ENCODE data around the gene DNAAF8. TPM values are rescaled to one million over a fixed set of nuclear protein-coding genes. Genes with fewer than 3 reads are reported as not detected.

DNAAF8 gene
- total and polyA plus RNA-seq, 2 of the 4 experiments (the other 2 are of a cell fraction): 0.54 to 1.7 TPM

GRCh38 chr16:4709481-4709880, 24.9 kb upstream of the DNAAF8 start:
- Histone ChIP-seq H4K20me1 (ENCODE audit: insufficient read depth, low read length) (peaks cover 10% of the 10 kb centered on the region; the same call in 1 of the 2 replicates), H3K14ac (replicated peaks; ENCODE audit: low read depth, low read length) (no peak overlapping the region), H4K91ac (ENCODE audit: insufficient read depth, low read depth, low read length) (no peak overlapping the region), H3K4me2 (ENCODE audit: low read depth, low read length) (no peak overlapping the region), H2BK5ac (ENCODE audit: low read depth, low read length, poor library complexity, severe bottlenecking) (peak overlapping the region; percentile 36), H2AK9ac (replicated peaks; ENCODE audit: low read depth, low read length, poor library complexity) (no peak overlapping the region), H3K4ac (ENCODE audit: low read depth, low read length) (no peak overlapping the region), H3K23ac (ENCODE audit: low read depth, low read length) (no peak overlapping the region), H3K9me3 (ENCODE audit: control insufficient read depth, insufficient read depth, low read length) (no peaks in the 10 kb centered on the region), H3K36me3 (ENCODE audit: control insufficient read depth, insufficient read depth, low read length) (peaks cover 34% of the 10 kb centered on the region), H3K27me3 (ENCODE audit: control insufficient read depth, insufficient read depth, low read length) (no peaks in the 10 kb centered on the region), H2BK20ac (ENCODE audit: low read depth, low read length) (no peak overlapping the region), H3K4me3 (ENCODE audit: insufficient read depth, low read depth, low read length) (no peak overlapping the region), H2BK15ac (ENCODE audit: low read depth, low read length) (no peak overlapping the region), H3K18ac (ENCODE audit: low read depth, low read length) (no peak overlapping the region), H3K79me1 (ENCODE audit: low read depth in 1 of 2, low read length in 2 of 2) (peaks cover 3 to 26% of the 10 kb centered on the region in 2 experiments; a peak in 2 of 4 replicates), H4K5ac (ENCODE audit: low read depth, low read length) (no peak overlapping the region), H3K27ac (ENCODE audit: insufficient read depth, low read length) (peak overlapping the region; percentile 29; the same call in 1 of the 2 replicates), H3K4me1 (ENCODE audit: control insufficient read depth, insufficient read depth, low read length) (no peaks in the 10 kb centered on the region), H3K9ac (ENCODE audit: low read depth, low read length) (no peak overlapping the region), H4K8ac (ENCODE audit: low read depth in 2 of 2, low read length in 2 of 2) (no peak overlapping the region), H2AFZ (replicated peaks; ENCODE audit: low read length, poor library complexity) (no peak overlapping the region), H2BK120ac (ENCODE audit: low read depth, low read length) (no peak overlapping the region), H2AK5ac (ENCODE audit: low read depth, low read length) (no peak overlapping the region), H3K9me1 (ENCODE audit: insufficient read depth, low read length) (peaks cover 3% of the 10 kb centered on the region; the same call in 1 of the 2 replicates), H3K56ac (ENCODE audit: extremely low read depth, insufficient read depth, low read length) (no peak overlapping the region)
- ChIA-PET POLR2A (ENCODE audit: unreplicated experiment) (no interaction called here), CTCF (no interaction called here)
- intact Hi-C loops (cut with micrococcal nuclease): no loop called here
- dilution Hi-C loops (cut with HindIII; ENCODE audit: low sequenced_read_pairs, unreplicated experiment): no loop called here
- TF ChIP-seq ELK1 (IDR thresholded peaks at IDR 0.05; ENCODE audit: borderline replicate concordance, low read depth, low read length) (no peak), FOS (IDR thresholded peaks at IDR 0.05; ENCODE audit: low read depth, low read length) (peak; percentile 55), SMC3 (IDR thresholded peaks at IDR 0.05; ENCODE audit: low read depth, low read length) (no peak), RAD21 (IDR thresholded peaks at IDR 0.05; ENCODE audit: low read length) (no peak), MXI1 (IDR thresholded peaks at IDR 0.05; ENCODE audit: borderline replicate concordance, low read depth, low read length) (no peak), RCOR1 (IDR thresholded peaks at IDR 0.05; ENCODE audit: insufficient replicate concordance, low read length) (no peak), POLR2A (IDR thresholded peaks at IDR 0.05; ENCODE audit: low read depth, low read length) (no peak)
- DNase-seq (peak; percentile 84), ATAC-seq (ENCODE audit: low read depth) (peak; percentile 93)
- no TSS peak for BruUV-seq (replicated peaks)
- in situ Hi-C loops (cut with MboI; ENCODE audit: low sequenced_read_pairs): no loop called here
- WGBS, 2 experiments (ENCODE audit: extremely low coverage in 2 of 2, insufficient read length in 1 of 2): no CpG with 5 or more reads among the region's 4 CpGs

Data from IMR-90 (cell line).